ENCODE results near the gene CAMLG.
"Not testable (repeated sequence)": the region's sequence is repeated elsewhere in the genome, so short reads cannot be mapped to it uniquely, and the experiment has no call there.

Gene CAMLG

GRCh38 chr5:134738133-134738962, at the start of gene CAMLG:
TSS of gene CAMLG (plus strand) at chr5:134738548. CDS start at chr5:134738621, 73 bp downstream.
- TF ChIP-seq POLR2A (IDR thresholded peaks at IDR 0.05; ENCODE audit: low read depth, low read length), result peak; percentile 83
- DNase-seq (ENCODE audit: insufficient read length, low spot score) (peak; percentile 85), FAIRE-seq (peak; percentile 36)

GRCh38 chr5:134690144-134690543, 48.2 kb upstream of the CAMLG start:
- not testable (repeated sequence) for FAIRE-seq

GRCh38 chr5:134692722-134693121, 45.6 kb upstream of the CAMLG start:
- no peak for DNase-seq (ENCODE audit: insufficient read length, low spot score)
- no peak for FAIRE-seq

More at GRCh38 chr5:134690144-134690543, 48.2 kb upstream of the CAMLG start:
- DNase-seq (ENCODE audit: insufficient read length, low spot score), result not testable (repeated sequence)

GRCh38 chr5:134708301-134708700, 30.0 kb upstream of the CAMLG start:
- DNase-seq (ENCODE audit: insufficient read length, low spot score), result no peak
- no peak for TF ChIP-seq POLR2A (IDR thresholded peaks at IDR 0.05; ENCODE audit: low read depth, low read length)
- no peak for FAIRE-seq

More at GRCh38 chr5:134692722-134693121, 45.6 kb upstream of the CAMLG start:
- no peak for TF ChIP-seq POLR2A (IDR thresholded peaks at IDR 0.05; ENCODE audit: low read depth, low read length)

DNA sequence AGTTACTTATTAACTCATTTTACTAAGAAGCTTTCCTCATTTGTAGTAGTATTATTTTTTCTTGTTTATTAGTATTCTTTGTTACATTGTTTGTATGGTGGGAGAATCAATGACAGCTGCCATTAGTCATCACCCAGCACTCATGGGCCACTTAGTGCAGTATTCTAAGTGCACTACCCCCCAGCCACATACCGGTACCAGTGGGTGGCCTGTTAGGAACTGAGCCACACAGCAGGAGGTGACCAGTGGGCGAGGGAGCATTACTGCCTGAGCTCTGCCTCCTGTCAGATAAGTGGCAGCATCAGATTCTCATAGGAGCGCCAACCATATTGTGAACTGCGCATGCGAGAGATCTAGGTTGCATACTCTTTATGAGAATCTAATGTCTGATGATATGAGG, 24.2 kb upstream of the CAMLG start:
- no peak for TF ChIP-seq POLR2A (IDR thresholded peaks at IDR 0.05; ENCODE audit: low read depth, low read length)
- FAIRE-seq (no peak), DNase-seq (ENCODE audit: insufficient read length, low spot score) (peak; percentile 15)

DNA sequence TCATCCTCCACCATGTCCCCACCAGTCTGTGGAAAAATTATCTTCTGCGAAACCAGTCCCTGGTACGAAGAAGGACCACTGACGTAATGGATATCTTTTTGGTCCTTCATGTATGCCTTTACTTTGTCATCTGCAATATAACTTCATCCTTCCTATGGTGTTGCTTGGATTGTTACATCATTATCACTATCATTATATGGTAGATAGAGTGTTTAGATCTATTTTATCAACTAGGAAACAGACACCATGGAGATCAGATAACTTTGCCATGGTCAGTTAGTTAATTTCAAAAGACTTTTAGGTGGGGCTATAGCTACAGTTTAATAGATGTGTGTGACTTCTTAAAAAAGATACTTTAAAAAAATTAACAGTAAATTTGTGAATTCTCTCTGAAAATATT, 23.8 kb upstream of the CAMLG start:
- no peak for DNase-seq (ENCODE audit: insufficient read length, low spot score)
- no peak for TF ChIP-seq POLR2A (IDR thresholded peaks at IDR 0.05; ENCODE audit: low read depth, low read length)
- no peak for FAIRE-seq

- not testable (repeated sequence) for FAIRE-seq; DNase-seq (ENCODE audit: insufficient read length, low spot score)
Observed at GRCh38 chr5:134715466-134715865, 22.9 kb upstream of the CAMLG start.

DNA sequence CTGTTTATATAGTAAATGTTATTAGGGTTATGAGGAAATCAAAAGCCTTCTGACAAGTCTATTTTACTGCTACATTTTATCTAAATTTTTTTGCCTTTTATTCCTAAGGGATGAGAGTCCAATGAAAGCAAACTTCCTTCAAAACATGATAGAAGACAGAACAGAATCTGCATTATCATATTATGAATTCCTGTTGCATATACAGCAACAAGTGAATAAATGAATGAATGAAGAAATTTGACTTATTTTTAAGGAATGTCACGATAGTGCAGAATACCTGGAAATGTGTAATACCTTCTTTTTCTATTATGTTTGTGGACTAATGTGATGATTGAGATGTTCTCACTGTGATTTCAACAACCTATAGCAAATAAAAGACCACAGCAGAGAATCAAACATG, 13.5 kb upstream of the CAMLG start:
- FAIRE-seq (no peak), DNase-seq (ENCODE audit: insufficient read length, low spot score) (no peak)
- TF ChIP-seq POLR2A (IDR thresholded peaks at IDR 0.05; ENCODE audit: low read depth, low read length), result no peak

DNA sequence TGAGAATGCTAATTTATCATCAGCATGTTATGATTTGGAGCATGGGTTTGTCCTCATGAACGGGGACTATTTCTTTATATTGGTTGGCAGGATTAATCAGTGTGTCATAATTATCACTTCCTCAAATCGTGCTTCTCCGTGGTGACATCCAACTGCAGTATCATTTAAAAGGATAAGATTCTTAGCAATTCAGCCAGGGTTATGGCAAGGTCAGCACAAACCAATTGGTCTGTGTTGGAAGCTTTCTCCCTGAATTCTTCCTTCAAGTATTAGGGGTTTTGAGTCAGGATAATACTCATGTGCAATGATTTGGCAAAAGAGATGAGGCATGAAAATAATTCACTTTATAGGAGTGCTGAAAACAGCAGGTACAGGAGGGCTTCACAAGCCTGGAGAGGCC, 5.5 kb upstream of the CAMLG start:
- no peak for TF ChIP-seq POLR2A (IDR thresholded peaks at IDR 0.05; ENCODE audit: low read depth, low read length)
- FAIRE-seq, result no peak
- DNase-seq (ENCODE audit: insufficient read length, low spot score), result no peak

GRCh38 chr5:134735243-134735642, 3.1 kb upstream of the CAMLG start:
- no peak for DNase-seq (ENCODE audit: insufficient read length, low spot score)
- no peak for TF ChIP-seq POLR2A (IDR thresholded peaks at IDR 0.05; ENCODE audit: low read depth, low read length)
- no peak for FAIRE-seq

- FAIRE-seq, result no peak
- no peak for TF ChIP-seq POLR2A (IDR thresholded peaks at IDR 0.05; ENCODE audit: low read depth, low read length)
- DNase-seq (ENCODE audit: insufficient read length, low spot score), result no peak
Observed at GRCh38 chr5:134736173-134736812, 2.1 kb upstream of the CAMLG start.

GRCh38 chr5:134738963-134739661, 764 bp downstream of the CAMLG start:
- FAIRE-seq (no peak), DNase-seq (ENCODE audit: insufficient read length, low spot score) (no peak)
- no peak for TF ChIP-seq POLR2A (IDR thresholded peaks at IDR 0.05; ENCODE audit: low read depth, low read length)

GRCh38 chr5:134741052-134741451, 2.7 kb downstream of the CAMLG start:
- no peak for FAIRE-seq

DNA sequence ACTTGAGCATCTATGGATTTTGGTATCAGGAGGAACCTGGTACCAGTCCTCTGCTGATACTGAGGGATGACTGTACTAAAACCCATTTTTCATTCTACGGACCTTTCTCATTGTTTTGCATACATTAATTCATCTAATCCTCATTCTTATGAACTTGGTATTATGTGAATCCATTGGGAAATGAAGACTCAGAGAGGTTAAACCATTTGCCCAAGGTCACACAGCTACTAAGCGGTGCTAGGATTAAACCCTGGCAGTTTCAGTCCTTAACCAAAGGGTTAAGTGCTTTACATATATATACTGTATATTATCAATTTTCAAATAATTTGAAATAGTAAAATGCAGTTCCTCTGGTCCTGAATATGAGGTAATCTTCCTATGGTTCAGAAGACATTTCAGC, 3.8 kb downstream of the CAMLG start:
- DNase-seq (ENCODE audit: insufficient read length, low spot score) (no peak), FAIRE-seq (no peak)
- TF ChIP-seq POLR2A (IDR thresholded peaks at IDR 0.05; ENCODE audit: low read depth, low read length), result no peak

More at GRCh38 chr5:134741052-134741451, 2.7 kb downstream of the CAMLG start:
- no peak for TF ChIP-seq POLR2A (IDR thresholded peaks at IDR 0.05; ENCODE audit: low read depth, low read length)
- DNase-seq (ENCODE audit: insufficient read length, low spot score), result no peak

Measured in H54 (cell line).